ENCODE measurements around the gene YIPF5. TPM values are rescaled to one million over a fixed set of nuclear protein-coding genes. Genes with fewer than 3 reads are reported as not detected.

YIPF5 gene
- 10 to 100 TPM; 29.4 to 49.7 (median 37.8) TPM for total RNA-seq

DNA sequence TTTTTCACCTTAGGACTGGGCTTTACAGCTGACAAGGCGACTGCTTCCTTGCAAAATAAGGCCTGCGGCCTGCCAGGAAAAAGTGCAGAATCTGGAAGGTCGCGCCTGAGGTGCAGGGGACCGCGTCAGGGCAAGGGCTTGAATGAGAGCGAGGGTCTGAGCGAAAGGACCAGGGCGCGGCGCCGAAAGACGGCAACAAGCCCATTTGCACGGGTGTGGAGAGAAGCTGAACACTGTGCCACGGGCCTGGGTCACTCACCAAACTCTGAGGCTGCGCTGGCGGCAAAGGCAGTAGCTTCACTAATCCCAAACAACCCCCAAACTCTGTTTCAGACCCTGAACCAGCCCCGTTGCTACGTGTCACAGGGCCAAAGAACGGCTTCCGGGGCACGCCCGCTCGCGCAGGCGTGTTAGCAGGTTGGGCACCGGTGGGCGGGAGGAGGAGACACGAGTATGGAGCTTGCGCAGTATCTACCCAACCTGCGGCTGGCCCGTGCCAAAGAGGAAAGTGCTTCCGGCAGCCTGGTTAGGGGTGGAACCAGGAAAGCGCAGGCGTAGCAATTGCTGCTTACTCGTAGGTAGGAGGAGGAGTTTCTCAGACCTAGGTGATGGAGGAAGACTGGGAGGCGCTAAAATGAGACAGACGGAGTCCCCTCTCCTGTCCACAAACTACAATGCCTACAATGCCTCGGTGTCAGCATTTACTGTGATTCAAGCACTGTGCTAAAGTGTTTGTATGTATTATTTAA is at the start of gene YIPF5, which contains the start of gene KCTD16:
Gene YIPF5, minus strand, starts transcription at position 384 of the 749 bp plus-strand sequence. CDS start 704 bp downstream, outside the sequence.
Gene KCTD16, plus strand, starts transcription at position 598 of the 749 bp plus-strand sequence.
- DNase-seq, result peak; percentile 61
- intact Hi-C loops (cut with DNase I), result no loop called here
- Histone ChIP-seq H3K36me3 (peaks cover 0 to 26% (median 0%) of the 10 kb centered on the region in 3 donors), H3K9me3 (no peaks in the 10 kb centered on the region), H3K27ac (peak within 1 kb of the TSS; percentile 86 to 91 (median 90)), H3K27me3 (peaks cover 0 to 6% (median 0%) of the 10 kb centered on the region in 4 donors), H3K4me3 (peak within 1 kb of the TSS; percentile 70 to 96 (median 85)), H3K4me1 (peaks cover 0 to 35% (median 8%) of the 10 kb centered on the region in 3 donors)
- TF ChIP-seq, protein P1, sequence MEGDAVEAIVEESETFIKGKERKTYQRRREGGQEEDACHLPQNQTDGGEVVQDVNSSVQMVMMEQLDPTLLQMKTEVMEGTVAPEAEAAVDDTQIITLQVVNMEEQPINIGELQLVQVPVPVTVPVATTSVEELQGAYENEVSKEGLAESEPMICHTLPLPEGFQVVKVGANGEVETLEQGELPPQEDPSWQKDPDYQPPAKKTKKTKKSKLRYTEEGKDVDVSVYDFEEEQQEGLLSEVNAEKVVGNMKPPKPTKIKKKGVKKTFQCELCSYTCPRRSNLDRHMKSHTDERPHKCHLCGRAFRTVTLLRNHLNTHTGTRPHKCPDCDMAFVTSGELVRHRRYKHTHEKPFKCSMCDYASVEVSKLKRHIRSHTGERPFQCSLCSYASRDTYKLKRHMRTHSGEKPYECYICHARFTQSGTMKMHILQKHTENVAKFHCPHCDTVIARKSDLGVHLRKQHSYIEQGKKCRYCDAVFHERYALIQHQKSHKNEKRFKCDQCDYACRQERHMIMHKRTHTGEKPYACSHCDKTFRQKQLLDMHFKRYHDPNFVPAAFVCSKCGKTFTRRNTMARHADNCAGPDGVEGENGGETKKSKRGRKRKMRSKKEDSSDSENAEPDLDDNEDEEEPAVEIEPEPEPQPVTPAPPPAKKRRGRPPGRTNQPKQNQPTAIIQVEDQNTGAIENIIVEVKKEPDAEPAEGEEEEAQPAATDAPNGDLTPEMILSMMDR (IDR thresholded peaks at IDR 0.05), result peak in 1 of 6 experiments; percentile 24
- peak in 1 of 4 donors; percentile 63 for TF ChIP-seq POLR2A (IDR thresholded peaks at IDR 0.05)
- 1% methylated on average over 8 to 35 of the region's 39 CpGs for WGBS, 2 donors

DNA sequence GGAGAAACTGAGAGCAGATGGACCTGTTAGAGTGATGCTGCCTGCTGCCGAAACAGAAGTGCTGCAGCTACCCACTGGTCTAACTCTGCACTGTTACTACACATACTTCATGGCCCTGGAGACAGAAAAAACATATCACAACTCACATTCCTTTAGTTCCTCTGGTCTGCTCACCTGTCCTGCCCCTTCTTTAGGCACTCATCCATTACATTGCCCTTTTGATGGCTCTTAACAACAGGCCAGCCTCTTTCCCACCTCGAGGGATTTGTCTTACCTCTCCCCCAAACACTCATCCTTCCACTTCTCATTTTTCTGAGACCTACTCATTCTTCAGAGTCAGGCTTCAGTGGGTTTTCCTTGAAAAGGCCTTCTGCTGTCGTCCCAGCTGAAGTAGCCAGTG is 49.4 kb upstream of the YIPF5 start:
- no peak for DNase-seq
- no peak overlapping the region for H3K27ac ChIP-seq
- TF ChIP-seq, protein P1 (IDR thresholded peaks at IDR 0.05), result no peak
- no peaks in the 10 kb centered on the region for H3K36me3 ChIP-seq
- H3K4me3 ChIP-seq, result no peak overlapping the region
- H3K27me3 ChIP-seq, result peaks cover 0 to 10% (median 0%) of the 10 kb centered on the region in 4 donors
- no peaks in the 10 kb centered on the region for H3K4me1 ChIP-seq
- no peaks in the 10 kb centered on the region for H3K9me3 ChIP-seq
- 54 to 58% methylated on average over 3 of the region's 3 CpGs for WGBS, 2 donors
- intact Hi-C loops (cut with DNase I), result no loop called here

DNA sequence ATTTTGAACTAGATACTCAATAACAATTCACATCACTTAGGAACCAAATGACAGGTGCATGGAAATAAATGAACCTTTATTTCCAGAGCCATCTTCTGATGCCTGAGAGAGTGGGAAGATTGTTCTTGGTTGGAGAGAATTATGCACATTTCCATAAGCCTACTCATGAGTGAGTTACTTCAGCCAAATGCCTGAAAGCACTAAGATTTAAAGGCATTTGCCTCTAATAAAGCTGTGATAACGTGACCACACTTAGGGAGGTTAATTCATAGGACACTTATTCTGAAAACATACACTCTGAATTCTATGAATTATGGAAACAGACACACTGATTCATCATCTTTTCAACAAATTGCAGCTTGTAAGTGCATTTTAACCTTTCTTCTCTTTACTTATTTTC is 40.2 kb upstream of the YIPF5 start:
- intact Hi-C loops (cut with DNase I), result no loop called here
- H3K4me1 ChIP-seq, result no peaks in the 10 kb centered on the region
- H3K27ac ChIP-seq, result no peak overlapping the region
- TF ChIP-seq, protein P1 (IDR thresholded peaks at IDR 0.05), result no peak
- TF ChIP-seq POLR2A (IDR thresholded peaks at IDR 0.05), result no peak
- WGBS, 2 donors, result 33 to 37% methylated on average over 1 of the region's 1 CpG
- H3K27me3 ChIP-seq, result peaks cover 0 to 64% (median 0%) of the 10 kb centered on the region in 4 donors
- H3K4me3 ChIP-seq, result no peak overlapping the region
- no peak for DNase-seq
- H3K9me3 ChIP-seq, result no peaks in the 10 kb centered on the region
- H3K36me3 ChIP-seq, result no peaks in the 10 kb centered on the region

DNA sequence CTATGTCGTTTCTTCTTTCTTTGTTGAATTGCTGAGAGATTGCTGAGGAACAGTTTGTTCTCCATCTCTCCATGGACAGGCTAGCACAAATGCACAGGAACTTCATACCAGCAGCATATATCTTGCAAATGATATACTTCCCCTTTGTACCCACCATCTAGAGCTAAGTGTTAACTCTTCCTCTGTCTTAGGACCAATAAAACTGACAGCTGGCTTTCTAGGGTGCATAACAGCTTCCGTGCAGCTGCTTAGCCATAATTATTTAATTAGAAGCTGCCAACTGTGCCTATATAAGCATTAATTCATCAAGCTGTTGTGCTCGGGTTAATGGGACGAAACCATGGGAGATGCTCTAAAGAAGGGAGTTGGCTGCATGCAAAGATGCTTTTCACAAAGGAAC is 38.9 kb upstream of the YIPF5 start:
- H3K9me3 ChIP-seq, result no peaks in the 10 kb centered on the region
- peaks cover 4 to 8% (median 5%) of the 10 kb centered on the region in 3 donors for H3K4me1 ChIP-seq
- TF ChIP-seq, protein P1 (IDR thresholded peaks at IDR 0.05), result no peak
- no peak for TF ChIP-seq POLR2A (IDR thresholded peaks at IDR 0.05)
- peaks cover 0 to 65% (median 5%) of the 10 kb centered on the region in 4 donors for H3K27me3 ChIP-seq
- H3K4me3 ChIP-seq, result no peak overlapping the region
- no peak overlapping the region for H3K27ac ChIP-seq
- no peaks in the 10 kb centered on the region for H3K36me3 ChIP-seq
- 63 to 74% methylated on average over 4 of the region's 4 CpGs for WGBS, 2 donors
- intact Hi-C loops (cut with DNase I), result no loop called here
- no peak for DNase-seq

DNA sequence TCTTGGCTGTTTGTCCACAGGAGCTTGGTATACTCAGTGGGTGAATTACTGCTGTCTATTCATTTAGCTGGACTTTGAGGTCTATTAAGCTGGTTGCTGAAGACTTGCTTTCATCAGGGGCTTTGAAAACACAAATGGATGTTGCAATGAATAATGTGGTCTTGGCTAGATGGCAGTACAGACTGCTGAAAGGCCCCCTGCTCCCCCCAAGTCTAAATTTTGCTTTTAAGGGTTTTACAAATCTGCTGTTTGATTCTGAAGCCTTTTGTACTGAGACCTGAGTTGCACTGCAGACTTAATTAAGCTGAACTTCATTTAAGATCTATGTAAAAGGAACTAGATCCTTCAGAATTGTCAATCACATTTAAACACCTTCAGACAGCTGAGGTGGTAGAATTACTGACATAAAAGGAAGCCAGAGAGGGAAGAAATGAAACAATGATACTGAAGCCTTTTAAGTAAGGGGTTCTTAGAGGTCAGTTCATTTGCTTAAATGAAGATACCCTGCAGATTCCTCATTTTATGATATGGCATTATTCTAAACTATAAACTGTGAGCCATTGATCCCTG is 37.5 kb upstream of the YIPF5 start:
- no peak for DNase-seq
- H3K27me3 ChIP-seq, result peaks cover 0 to 66% (median 5%) of the 10 kb centered on the region in 4 donors
- intact Hi-C loops (cut with DNase I), result no loop called here
- no peaks in the 10 kb centered on the region for H3K36me3 ChIP-seq
- no peaks in the 10 kb centered on the region for H3K9me3 ChIP-seq
- no peak overlapping the region for H3K4me3 ChIP-seq
- peaks cover 4 to 8% (median 5%) of the 10 kb centered on the region in 3 donors for H3K4me1 ChIP-seq
- H3K27ac ChIP-seq, result no peak overlapping the region
- TF ChIP-seq, protein P1 (IDR thresholded peaks at IDR 0.05), result no peak
- TF ChIP-seq POLR2A (IDR thresholded peaks at IDR 0.05), result no peak
